Endothelial cell of umbilical vein (primary cell): Measurements from ENCODE around the gene SLC13A5. TPM values are rescaled to one million over a fixed set of nuclear protein-coding genes. Genes with fewer than 3 reads are reported as not detected.

Experiments
- BruUV-seq: library from RNA; stranded (reverse); fragments of 400-500 nt; replicated peaks from 2 replicates; lab custom pipeline; 2021; lab: Mats Ljungman, UMichigan
- CTCF ChIA-PET: fragments of 300-600, 350-600 bp; sonication (Branson Sonifier 250); formaldehyde crosslinking; loops from one replicate; lab custom pipeline; 2021; ENCODE audit warnings: antibody characterized with exemption, inconsistent platforms; lab: Charles Lee
- POLR2A ChIA-PET: fragments of 300-600, 350-600 bp; sonication (Branson Sonifier 250); formaldehyde crosslinking; loops from one replicate; lab custom pipeline; 2021; ENCODE audit warnings: antibody characterized with exemption, inconsistent platforms; lab: Charles Lee
- DNase-seq: peaks from one replicate; pipeline ENCODE4 v3.0.0-alpha.2; 2011; ENCODE audit warnings: low read depth, low spot score
- FAIRE-seq: peaks from 2 replicates; lab custom pipeline; 2011; peaks lifted over from hg19 to GRCh38; lab: Jason Lieb, UNC
- H2AFZ ChIP-seq: 2 replicates; pipeline ENCODE4 v1.6.0; 2012; ENCODE audit warnings: low read depth, low read length, control low read depth, inconsistent platforms
- H3K27ac ChIP-seq: 2 replicates; pipeline ENCODE4 v1.5.1; 2011; ENCODE audit warnings: low read depth, mild to moderate bottlenecking, control low read depth, low read length, moderate library complexity; ENCODE audit not compliant: insufficient read depth
- H3K27me3 ChIP-seq, 2 experiments: 2 replicates each; pipeline versions ENCODE4 v1.6.0 to v1.6.1; 2011; ENCODE audit warnings: low read length in 2 of 2, mixed read lengths in 1 of 2; ENCODE audit not compliant: control insufficient read depth in 2 of 2, insufficient read depth in 2 of 2
- H3K36me3 ChIP-seq, 2 experiments: 2 replicates in 1 of 2; 3 replicates in 1 of 2; pipeline ENCODE4 v1.5.1; 2011; ENCODE audit warnings: low read length in 2 of 2, mild to moderate bottlenecking in 1 of 2, moderate library complexity in 1 of 2; ENCODE audit not compliant: control insufficient read depth in 2 of 2, insufficient read depth in 2 of 2; ENCODE audit errors: extremely low read depth in 1 of 2
- H3K4me1 ChIP-seq: 3 replicates; pipeline ENCODE4 v1.5.1; 2011; ENCODE audit warnings: mild to moderate bottlenecking, low read length; ENCODE audit not compliant: control insufficient read depth, insufficient read depth; ENCODE audit errors: extremely low read depth
- H3K4me2 ChIP-seq: 2 replicates; pipeline ENCODE4 v1.6.1; 2011; ENCODE audit warnings: low read length, control low read depth, mixed read lengths; ENCODE audit not compliant: insufficient read depth
- H3K4me3 ChIP-seq, 3 experiments: fragments of 200-600 bp in 1 of 3; sonication (generic), shearing (Covaris generic) in 1 of 3; replicated peaks in 1 of 3; 2 replicates each; pipeline ENCODE4 v1.5.1; 2011 to 2016; ENCODE audit warnings: control low read depth in 3 of 3, low read length in 3 of 3, mild to moderate bottlenecking in 2 of 3, inconsistent platforms in 1 of 3, low read depth in 1 of 3, moderate library complexity in 1 of 3; ENCODE audit not compliant: insufficient read depth in 1 of 3
- H3K79me2 ChIP-seq: 2 replicates; pipeline ENCODE4 v1.6.0; 2012; ENCODE audit warnings: low read length, inconsistent platforms; ENCODE audit not compliant: control insufficient read depth, insufficient read depth
- H3K9ac ChIP-seq: replicated peaks from 2 replicates; pipeline ENCODE3; 2011; ENCODE audit warnings: low read length, control low read depth; ENCODE audit not compliant: insufficient read depth; ENCODE audit errors: extremely low read depth
- H3K9me1 ChIP-seq: replicated peaks from 3 replicates; pipeline ENCODE4 v1.6.0; 2011; ENCODE audit warnings: mild to moderate bottlenecking, low read length; ENCODE audit not compliant: control insufficient read depth, insufficient read depth; ENCODE audit errors: extremely low read depth
- H3K9me3 ChIP-seq: replicated peaks from 2 replicates; pipeline ENCODE4 v1.5.1; 2012; ENCODE audit warnings: low read length, inconsistent platforms; ENCODE audit not compliant: control insufficient read depth, insufficient read depth
- H4K20me1 ChIP-seq: replicated peaks from 2 replicates; pipeline ENCODE3; 2011; ENCODE audit warnings: mild to moderate bottlenecking, low read length; ENCODE audit not compliant: control insufficient read depth, insufficient read depth; ENCODE audit errors: extremely low read depth
- EZH2 ChIP-seq: IDR thresholded peaks from 2 replicates; pipeline ENCODE4 v1.6.1; 2012; ENCODE audit warnings: borderline replicate concordance, low read depth, mild to moderate bottlenecking, moderate library complexity, low read length, inconsistent platforms; ENCODE audit not compliant: severe bottlenecking
- FOS ChIP-seq: IDR thresholded peaks from 2 replicates; pipeline ENCODE4 v1.6.1; 2011; ENCODE audit warnings: mild to moderate bottlenecking, low read length, moderate library complexity, borderline replicate concordance; ENCODE audit not compliant: insufficient read depth
- GATA2 ChIP-seq: IDR thresholded peaks from 2 replicates; pipeline ENCODE4 v1.7.0; 2011; ENCODE audit warnings: low read depth, mild to moderate bottlenecking, moderate library complexity, mixed read lengths, low read length; ENCODE audit not compliant: insufficient read length, insufficient read depth
- JUN ChIP-seq: IDR thresholded peaks from 2 replicates; pipeline ENCODE4 v1.6.1; 2011; ENCODE audit warnings: borderline replicate concordance, low read depth; ENCODE audit not compliant: insufficient read length, insufficient read depth
- MAX ChIP-seq: IDR thresholded peaks from 2 replicates; pipeline ENCODE4 v1.6.1; 2011; ENCODE audit not compliant: insufficient read depth, insufficient read length
- MYC ChIP-seq: IDR thresholded peaks from one replicate; pipeline ENCODE4 v1.6.1; 2011; ENCODE audit warnings: mild to moderate bottlenecking, low read depth, low read length
- POLR2A ChIP-seq: IDR thresholded peaks from 2 replicates; pipeline ENCODE4 v1.6.1; 2012; ENCODE audit warnings: low read depth, mild to moderate bottlenecking, control low read depth, low read length
- POLR2AphosphoS5 ChIP-seq: IDR thresholded peaks from 2 replicates; pipeline ENCODE4 v1.6.1; 2012; ENCODE audit warnings: low read depth, mild to moderate bottlenecking, control low read depth, low read length, moderate library complexity; ENCODE audit not compliant: insufficient read depth
- dilution Hi-C: fragments of 300-500 bp; cut with MboI; formaldehyde crosslinking; loops from one replicate; pipeline ENCODE4 v1.15.0; 2019; ENCODE audit warnings: low sequenced_read_pairs; ENCODE audit not compliant: extremely low pct_ligation_motif_present
- intact Hi-C: fragments of 100-400 bp; cut with micrococcal nuclease; formaldehyde crosslinking; loops from one replicate; pipeline ENCODE4 v1.10.0; 2022
- polyA plus RNA-seq, 4 experiments: library from polyadenylated mRNA; depleted of rRNA in 3 of 4; stranded (reverse) in 3 of 4; unstranded in 1 of 4; fragments of >200 nt; gene quantifications; 2 replicates each; pipeline versions ENCODE4 v1.2.1 to v1.2.3, GENCODE V29; 2011 to 2012; ENCODE audit warnings: missing spikeins in 1 of 4
- total RNA-seq: library from RNA; stranded (reverse); gene quantifications from 2 replicates; pipeline ENCODE4 v1.2.3, GENCODE V29; 2021
- TF ChIP-seq, protein P1 (sequence below), 2 donors: IDR thresholded peaks; 1 replicate in 1 of 2; 2 replicates in 1 of 2; pipeline ENCODE4 v1.5.1; 2011; ENCODE audit warnings: low read length in 2 of 2, mild to moderate bottlenecking in 2 of 2, moderate library complexity in 2 of 2, control low read depth in 1 of 2, inconsistent platforms in 1 of 2, low read depth in 1 of 2; ENCODE audit not compliant: insufficient read depth in 1 of 2; ENCODE audit errors: extremely low read depth in 1 of 2

Gene SLC13A5
- total and polyA plus RNA-seq, 2 donors (not counting 3 experiments of a cell fraction or from before 2014, with no cell fraction given): 0.03 TPM; not detected in 1

- no TSS peak for BruUV-seq
- Histone ChIP-seq H3K79me2 (no peaks in the 10 kb centered on the region), H3K9me1 (no peaks in the 10 kb centered on the region), H3K4me2 (no peak overlapping the region), H3K27me3 (peaks cover 1 to 6% of the 10 kb centered on the region in 2 experiments), H3K4me1 (no peaks in the 10 kb centered on the region), H2AFZ (no peak overlapping the region), H3K9me3 (no peaks in the 10 kb centered on the region), H3K4me3 (no peak overlapping the region), H4K20me1 (no peaks in the 10 kb centered on the region), H3K9ac (no peak overlapping the region), H3K27ac (no peak overlapping the region), H3K36me3 (no peaks in the 10 kb centered on the region)
- dilution Hi-C loops: no loop called here
- TF ChIP-seq GATA2 (no peak), MAX (no peak), FOS (no peak), EZH2 (no peak), MYC (no peak), JUN (no peak), POLR2AphosphoS5 (no peak), POLR2A (no peak)
- TF ChIP-seq, protein P1, sequence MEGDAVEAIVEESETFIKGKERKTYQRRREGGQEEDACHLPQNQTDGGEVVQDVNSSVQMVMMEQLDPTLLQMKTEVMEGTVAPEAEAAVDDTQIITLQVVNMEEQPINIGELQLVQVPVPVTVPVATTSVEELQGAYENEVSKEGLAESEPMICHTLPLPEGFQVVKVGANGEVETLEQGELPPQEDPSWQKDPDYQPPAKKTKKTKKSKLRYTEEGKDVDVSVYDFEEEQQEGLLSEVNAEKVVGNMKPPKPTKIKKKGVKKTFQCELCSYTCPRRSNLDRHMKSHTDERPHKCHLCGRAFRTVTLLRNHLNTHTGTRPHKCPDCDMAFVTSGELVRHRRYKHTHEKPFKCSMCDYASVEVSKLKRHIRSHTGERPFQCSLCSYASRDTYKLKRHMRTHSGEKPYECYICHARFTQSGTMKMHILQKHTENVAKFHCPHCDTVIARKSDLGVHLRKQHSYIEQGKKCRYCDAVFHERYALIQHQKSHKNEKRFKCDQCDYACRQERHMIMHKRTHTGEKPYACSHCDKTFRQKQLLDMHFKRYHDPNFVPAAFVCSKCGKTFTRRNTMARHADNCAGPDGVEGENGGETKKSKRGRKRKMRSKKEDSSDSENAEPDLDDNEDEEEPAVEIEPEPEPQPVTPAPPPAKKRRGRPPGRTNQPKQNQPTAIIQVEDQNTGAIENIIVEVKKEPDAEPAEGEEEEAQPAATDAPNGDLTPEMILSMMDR (IDR thresholded peaks at IDR 0.05; ENCODE audit: extremely low read depth in 1 of 2, insufficient read depth in 1 of 2, low read depth in 1 of 2, low read length in 2 of 2): no peak
- ChIA-PET POLR2A (no interaction called here), CTCF (interaction anchor here (0.9 to 1.5 kb wide), 4 partner anchors 9 to 40 kb away, joined by 3 to 5 read pairs (median 4); no protein-coding TSS in a partner anchor)
- intact Hi-C loops: no loop called here
- DNase-seq (no peak), FAIRE-seq (no peak)
Measured at GRCh38 chr17:6706499-6706898, 6.7 kb downstream of the SLC13A5 start.
